Umbilical cord (tissue), 2 donors: Measurements from ENCODE around the gene RASD2. TPM values are rescaled to one million over a fixed set of nuclear protein-coding genes. Genes with fewer than 3 reads are reported as not detected.
"Not testable (repeated sequence)": the region's sequence is repeated elsewhere in the genome, so short reads cannot be mapped to it uniquely, and the experiment has no call there.

Source experiments
- DNase-seq: peaks from one replicate; pipeline ENCODE4 v3.0.0-alpha.2; 2015; ENCODE audit warnings: low spot score
- total RNA-seq: library from RNA; depleted of rRNA; stranded (reverse); fragments of >200 nt; gene quantifications from one replicate; pipeline ENCODE4 v1.2.3, GENCODE V29; 2014; ENCODE audit warnings: low replicate concordance; ENCODE audit not compliant: insufficient read depth

RASD2 gene, protein sequence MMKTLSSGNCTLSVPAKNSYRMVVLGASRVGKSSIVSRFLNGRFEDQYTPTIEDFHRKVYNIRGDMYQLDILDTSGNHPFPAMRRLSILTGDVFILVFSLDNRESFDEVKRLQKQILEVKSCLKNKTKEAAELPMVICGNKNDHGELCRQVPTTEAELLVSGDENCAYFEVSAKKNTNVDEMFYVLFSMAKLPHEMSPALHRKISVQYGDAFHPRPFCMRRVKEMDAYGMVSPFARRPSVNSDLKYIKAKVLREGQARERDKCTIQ
- not detected for total RNA-seq

DNA sequence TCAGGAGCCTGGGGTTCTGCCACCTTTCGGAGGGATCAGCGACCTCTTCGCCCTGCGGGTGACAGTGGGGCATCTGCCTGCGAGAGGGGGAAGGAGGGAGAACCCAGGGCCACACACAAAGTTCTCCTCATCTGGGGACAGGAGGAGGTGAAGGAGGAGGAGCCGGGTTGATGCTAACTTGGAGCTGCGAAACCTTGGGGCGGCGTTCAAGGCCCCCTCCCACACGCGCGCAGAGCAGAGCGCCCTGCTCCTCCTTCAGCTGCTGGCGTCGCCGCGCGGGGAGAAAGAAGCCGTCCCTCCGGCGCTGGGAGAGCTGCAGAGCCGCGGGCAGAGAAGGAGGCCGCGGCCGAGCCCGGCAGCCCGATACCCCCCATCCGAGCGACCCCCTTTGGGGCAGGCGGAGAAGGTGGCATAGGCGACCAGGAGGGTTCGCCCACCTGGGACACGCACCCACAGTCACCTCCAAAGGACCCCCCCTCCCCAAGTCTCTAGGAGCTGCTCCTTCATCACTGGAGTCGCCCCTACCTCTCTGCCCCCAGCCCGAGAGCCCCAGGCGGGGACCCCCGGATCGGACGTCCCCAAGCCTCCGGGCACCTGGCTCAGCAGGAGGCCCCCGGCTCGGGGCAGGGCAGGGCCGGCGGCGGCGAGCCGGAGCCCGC is at the start of gene RASD2:
Gene RASD2, plus strand, starts transcription at position 237 of the 659 bp plus-strand sequence. CDS start 5,979 bp downstream, outside the sequence.
- DNase-seq: no peak

DNA sequence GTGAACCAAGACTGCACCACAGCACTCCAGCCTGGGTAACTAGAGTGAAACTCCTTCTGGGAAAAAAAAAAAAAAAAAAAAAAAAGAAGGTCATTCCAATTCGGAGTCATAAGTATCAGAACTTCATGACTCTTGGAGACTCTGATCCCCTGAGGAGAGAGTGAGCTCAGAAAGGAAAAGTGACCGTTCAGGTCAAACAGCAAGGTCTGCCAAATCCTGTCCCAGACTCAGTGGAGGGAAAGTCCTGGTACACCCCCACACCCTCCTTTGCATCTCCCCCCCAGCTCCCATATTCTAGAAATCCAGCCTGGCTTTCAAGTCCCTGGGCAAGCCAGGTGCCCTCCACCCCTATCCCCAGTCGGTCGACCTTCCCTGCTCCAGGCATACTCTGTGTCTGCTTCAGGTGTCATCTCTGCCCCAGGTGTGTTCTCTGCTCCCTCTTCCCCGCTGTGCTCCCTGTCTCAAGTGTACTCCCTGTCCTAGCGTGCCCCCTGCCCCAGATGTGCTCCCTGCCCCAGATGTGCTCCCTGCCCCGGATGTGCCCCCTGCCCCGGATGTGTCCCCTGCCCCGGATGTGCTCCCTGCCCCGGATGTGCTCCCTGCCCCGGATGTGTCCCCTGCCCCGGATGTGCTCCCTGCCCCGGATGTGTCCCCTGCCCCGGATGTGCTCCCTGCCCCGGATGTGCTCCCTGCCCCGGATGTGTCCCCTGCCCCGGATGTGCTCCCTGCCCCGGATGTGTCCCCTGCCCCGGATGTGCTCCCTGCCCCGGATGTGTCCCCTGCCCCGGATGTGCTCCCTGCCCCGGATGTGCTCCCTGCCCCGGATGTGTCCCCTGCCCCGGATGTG is 49.3 kb upstream of the RASD2 start:
- DNase-seq: not testable (repeated sequence)

DNA sequence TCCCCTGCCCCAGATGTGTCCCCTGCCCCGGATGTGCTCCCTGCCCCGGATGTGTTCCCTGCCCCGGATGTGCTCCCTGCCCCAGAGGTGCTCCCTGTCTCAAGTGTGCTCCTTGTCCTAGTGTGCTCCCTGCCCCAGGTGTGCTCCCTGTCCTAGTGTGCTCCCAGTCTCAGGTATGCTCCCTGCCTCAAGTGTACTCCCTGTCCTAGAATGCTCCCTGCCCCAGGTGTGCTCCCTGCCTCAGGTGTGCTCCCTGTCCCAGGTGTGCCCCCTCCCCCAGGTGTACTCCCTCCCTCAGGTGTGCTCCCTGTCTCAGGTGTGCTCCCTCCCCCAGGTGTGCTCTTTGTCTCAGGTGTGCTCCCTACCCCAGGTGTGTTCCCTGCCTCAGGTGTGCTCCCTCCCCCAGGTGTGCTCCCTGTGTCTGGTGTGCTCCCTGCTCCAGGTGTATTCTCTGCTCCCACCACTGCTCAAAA is 48.7 kb upstream of the RASD2 start:
- no peak for DNase-seq

DNA sequence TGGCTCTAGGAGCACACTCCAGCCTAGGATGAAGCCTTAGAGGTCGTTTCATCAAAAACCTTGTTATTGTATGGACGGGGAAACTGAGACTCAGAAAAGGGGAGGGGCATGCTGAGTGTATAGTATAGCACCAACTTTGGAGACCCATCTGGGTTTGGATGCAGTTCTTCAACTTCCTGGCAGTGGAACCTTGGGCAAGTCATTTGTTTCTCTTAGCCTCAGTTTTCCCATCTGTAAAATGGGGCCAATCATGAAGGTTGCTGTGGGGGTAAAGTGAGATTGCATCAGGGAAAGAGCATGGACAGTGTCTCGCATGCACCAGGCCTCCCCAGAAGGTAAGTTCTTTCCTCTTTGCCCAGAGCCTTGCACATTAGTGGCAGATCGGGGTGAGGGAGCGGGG is 47.6 kb upstream of the RASD2 start:
- DNase-seq: no peak

DNA sequence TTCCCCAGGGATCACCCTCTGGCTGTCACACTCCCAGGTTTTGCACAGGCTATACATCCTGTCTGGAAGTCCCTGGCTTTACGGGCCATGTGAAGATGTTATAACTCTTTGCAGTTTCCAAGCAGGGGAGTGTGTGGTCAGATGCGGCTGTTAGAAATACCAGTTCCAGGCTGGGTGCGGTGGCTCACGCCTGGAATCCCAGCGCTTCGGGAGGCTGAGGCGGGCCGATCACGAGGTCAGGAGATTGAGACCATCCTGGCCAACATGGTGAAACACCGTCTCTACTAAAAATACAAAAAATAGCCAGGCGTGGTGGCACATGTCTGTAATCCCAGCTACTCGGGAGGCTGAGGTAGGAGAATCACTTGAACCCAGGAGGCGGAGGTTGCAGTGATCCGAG is 44.9 kb upstream of the RASD2 start:
- not testable (repeated sequence) for DNase-seq

DNA sequence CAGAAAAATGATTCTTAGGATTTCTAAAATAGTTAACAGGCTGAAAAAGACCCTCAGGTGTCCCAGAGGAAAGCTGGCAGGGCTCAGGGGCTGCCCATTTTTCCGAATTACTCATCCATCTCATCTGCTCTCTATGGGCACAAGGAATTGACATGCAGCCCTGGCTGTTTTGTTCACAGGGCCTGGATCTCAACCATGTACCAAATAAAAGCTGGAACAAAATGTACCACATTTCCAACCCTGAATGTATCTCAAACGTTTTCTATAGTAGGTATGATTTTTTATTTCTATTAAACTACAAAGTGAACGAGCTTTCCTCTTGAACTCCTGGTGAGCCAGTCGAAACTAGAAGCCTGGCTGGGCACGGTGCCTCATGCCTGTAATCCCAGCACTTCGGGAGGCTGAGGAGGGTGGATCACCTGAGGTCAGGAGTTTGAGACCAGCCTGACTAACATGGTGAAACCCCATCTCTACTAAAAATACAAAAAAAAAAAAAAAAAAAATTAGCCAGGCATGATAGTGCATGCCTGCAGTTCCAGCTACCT is 43.8 kb upstream of the RASD2 start:
- DNase-seq: no peak

DNA sequence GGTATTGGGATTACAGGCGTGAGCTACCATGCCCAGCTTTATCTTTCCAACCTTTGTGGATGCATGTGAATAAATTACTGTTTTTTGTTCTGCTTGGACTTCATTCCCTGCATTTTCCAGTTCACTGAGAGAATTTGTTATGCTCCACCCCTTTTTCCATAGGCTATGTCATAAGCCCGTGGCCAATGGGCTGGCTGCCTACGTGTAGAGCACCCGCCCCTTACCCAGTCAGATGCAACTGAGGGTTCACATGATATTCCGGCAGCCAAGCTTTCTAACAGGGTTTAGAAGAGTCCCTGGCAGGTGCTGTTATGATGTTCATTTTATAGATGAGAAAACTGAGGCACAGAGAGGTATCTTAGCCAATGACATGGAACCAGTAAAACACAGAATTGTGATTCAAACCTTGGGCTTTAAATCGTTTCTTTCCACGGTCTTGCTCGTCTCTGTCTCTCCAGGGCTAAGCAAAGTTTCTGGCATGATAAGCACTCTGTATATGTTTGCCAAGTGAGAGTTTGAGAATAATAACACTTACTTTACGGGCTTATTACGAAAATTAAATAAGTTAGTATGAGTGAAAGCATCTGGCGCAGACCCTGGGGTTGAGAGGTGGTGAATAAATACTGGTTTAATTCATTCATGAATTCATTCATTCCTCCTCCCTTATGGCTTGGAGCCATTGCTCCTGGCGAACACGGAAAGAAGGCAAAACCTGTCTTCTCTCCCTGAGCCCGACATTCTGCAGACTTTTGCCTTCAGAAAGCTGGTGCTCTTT is 42.4 kb upstream of the RASD2 start:
- no peak for DNase-seq

DNA sequence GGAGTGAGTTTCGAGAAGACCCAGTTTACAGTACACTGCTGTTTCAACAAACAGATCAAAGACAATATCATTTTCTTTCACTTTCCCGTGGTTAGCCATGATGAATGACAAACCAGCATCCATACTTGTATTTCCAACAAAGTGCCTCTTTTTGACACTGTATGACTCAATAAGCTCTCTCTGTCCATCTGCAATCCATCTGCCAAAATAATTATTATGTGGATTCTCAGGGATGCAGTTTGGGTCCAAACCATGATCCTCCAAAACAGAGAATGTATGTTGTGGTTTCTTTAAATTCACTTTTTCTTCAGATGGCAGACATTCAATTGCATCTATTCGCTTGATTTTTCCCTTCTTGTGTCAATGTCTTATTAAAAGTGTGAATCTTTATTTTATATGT is 37.8 kb upstream of the RASD2 start:
- no peak for DNase-seq

DNA sequence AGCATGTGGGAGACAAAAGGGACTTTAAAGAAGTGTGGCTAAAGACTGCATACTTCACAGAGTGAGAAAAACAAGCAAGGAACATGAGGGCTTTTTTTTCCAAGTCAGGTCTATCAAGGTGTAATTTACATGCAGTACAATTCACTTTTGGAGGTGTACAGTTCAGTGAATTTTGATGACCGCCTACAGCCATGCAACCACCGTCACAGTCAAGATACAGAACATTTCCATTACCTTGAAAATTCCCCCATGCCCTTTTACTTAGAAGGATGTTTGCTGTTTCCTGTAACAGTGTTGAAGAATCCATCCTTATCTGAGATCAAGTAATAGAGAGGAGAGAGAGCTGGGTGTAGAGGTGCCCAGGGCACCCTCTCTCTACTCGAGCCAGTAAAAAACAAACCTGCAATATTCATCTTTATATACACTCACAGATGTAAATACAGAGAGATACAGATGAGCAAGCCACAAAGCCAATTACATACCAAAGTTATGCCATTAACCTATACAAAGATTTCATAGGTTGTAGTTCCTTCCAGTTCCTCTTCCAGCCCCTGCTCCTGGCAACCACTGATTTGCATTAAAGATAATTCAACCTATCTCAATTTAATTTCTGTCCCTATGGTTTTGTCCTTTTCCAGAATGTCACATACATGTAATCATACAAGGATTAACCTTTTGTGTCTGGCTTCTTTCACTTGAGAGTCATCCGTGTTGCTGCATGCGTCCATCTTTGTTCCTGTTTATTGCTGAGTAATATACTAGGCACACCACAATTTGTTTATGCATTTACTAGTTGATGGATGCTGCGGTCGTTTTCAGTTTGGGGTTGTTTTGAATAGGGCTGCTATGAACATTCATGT is 35.0 kb upstream of the RASD2 start:
- DNase-seq: no peak

DNA sequence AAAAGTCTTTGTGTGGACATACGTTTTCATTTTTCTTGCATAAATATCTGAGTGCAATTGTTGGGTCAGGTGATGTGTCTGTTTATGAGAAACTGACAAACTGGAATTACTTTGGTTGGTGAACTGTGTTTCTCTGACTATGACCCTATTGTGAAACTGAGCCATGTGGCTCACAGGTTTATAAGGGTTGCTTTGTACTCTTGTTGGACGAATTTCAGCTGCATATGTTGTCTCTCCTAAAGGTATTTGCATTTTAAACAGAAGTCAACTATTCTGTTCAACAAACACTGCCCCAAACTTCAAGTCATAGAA is 34.4 kb upstream of the RASD2 start:
- DNase-seq: no peak

DNA sequence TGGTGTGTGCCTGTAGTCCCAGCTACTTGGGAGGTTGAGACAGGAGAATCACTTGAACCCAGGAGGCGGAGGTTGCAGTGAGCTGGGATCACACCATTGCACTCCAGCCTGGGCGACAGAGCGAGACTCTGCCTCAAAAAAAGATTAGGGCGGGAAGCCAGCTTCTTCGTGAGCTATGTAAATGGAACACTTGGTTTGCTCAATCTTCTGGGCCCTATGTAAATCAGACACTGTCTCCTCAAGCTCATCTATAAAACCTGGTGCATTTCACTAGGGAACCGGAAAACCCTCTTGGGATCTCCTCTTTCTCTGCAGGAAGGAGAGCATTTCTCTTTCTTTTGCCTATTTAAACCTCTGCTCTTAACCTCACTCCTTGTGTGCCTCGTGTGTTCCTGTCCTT is 32.8 kb upstream of the RASD2 start:
- not testable (repeated sequence) for DNase-seq

DNA sequence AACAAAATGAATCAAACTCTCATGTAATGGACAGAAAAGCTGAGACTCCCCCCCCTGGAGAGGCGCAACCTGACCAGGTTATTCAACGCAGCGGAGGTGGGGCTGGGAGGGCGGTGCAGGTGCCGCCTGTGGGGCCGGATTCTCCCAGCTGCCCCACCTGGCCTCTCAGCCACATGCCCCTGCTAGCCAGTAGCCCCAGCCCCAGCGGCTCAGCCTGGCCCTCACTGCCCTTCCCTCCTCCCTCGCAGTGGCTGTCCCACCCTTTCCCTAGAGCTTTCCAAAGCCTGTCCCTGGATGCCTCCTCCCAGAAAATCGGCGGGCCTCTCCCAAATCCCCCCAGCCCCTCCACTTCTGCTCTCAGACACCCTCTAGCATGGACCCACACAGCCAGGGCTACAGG is 31.2 kb upstream of the RASD2 start:
- DNase-seq: no peak

DNA sequence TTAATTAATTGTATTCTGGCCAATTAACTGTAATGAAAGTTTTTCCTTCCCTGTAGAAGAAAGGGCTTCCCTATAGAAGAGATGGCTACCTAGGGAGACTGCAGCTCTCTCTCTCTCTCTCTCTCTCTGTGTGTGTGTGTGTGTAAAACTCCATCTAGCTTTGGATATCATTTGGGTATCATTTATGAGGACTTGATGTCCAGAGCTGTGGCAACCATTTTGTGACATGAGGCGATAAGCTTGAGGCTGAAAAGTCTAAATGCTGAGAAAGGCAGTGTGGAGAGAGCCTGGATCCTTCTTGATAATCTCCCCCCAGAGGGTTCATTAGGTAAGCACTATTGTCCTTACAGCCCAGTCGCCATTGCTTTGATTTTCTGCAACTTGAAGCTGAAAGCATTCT is 30.7 kb upstream of the RASD2 start:
- DNase-seq: no peak

DNA sequence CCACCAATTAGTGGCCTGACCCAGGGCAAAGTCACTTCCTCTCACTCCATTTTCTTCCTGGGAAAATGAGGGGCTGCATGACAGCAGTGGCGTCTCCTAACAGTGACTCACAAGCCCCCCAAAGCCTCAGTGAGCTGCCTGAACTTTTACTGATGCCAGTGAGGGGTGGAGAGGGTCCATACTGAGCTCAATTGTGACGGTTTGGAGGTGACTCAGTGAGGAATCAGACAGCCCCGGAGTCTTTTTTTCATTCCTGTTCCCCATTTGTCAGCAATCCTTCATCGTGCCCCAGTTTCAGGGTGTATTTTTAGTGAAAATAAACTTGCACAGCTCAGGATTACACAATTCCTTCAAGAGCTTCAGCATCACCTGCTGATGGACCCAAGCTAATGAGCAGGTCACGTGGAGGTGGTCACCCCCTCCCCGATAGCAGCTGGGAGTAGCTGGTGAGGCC is 30.1 kb upstream of the RASD2 start:
- no peak for DNase-seq

DNA sequence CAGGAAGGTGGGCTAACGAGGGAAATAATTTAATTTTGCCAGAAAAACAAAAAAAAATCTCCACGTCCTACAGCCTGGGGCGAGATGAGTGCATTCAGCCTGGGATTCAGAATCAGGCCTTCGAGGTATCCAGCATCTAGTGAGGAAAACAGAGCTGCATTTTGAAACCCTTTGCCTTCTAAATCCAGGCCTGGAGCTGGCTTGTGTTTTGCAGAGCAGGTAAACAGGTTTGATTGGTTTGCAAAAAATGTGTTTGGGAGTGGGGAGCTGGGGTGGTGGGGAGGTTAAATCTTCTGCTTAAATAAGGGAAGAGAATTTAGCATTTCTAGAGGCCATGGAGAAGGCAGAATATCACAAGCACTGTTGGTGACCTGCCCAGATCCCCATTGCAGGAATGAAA is 29.7 kb upstream of the RASD2 start:
- DNase-seq: no peak

DNA sequence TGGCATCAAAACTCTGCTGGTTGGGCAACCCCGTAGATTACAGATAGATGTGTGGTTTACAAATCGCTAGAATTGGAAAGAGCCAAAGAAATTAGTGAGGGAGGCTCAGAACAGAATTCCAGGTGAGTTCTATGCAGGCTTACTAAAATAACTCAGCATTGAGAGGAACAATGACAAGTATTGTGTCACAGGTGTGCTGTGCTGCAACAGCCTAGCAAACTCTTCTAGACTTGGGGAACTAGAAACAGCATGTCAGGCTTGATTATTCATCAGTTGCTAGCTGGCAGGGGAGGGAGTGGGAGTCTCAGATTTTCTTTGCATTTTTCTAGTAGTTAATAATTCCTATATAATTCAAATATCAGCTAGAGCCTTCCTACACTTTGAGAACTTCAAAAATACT is 26.3 kb upstream of the RASD2 start:
- DNase-seq: no peak

DNA sequence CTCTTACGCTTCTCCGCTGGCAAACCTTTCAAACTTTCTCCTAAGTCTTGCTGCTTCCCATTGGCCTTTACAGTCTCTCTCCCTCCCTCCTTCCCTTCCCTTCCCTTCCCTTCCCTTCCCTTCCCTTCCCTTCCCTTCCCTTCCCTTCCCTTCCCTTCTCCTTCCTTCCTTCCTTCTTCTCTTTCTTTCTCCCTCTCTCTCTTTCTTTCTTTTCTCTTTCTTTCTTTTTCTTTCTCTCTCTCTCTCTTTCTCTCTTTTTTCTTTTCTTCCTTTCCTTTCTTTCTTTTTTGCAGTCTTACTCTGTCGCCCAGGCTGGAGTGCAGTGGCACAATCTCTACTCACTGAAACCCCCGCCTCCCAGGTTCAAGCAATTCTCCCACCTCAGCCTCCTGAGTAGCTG is 24.7 kb upstream of the RASD2 start:
- DNase-seq: not testable (repeated sequence)

DNA sequence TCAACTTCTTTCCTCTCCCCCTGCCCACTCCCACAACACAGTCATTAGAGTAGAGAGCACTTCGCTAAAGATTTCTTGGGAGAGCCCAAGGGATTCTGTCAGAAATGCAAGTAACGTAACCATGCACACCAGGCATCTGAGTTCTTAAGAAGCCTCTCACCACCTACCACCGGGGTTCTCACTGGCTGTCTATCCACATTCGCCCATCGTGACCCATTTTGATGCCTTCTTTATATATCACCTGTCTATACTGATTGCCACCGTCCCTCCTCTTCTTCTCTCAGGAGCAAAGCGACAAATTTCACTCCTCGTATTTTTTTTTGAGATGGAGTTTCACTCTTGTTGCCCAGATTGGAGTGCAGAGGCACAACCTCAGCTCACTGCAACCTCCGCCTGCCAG is 23.9 kb upstream of the RASD2 start:
- DNase-seq: no peak

DNA sequence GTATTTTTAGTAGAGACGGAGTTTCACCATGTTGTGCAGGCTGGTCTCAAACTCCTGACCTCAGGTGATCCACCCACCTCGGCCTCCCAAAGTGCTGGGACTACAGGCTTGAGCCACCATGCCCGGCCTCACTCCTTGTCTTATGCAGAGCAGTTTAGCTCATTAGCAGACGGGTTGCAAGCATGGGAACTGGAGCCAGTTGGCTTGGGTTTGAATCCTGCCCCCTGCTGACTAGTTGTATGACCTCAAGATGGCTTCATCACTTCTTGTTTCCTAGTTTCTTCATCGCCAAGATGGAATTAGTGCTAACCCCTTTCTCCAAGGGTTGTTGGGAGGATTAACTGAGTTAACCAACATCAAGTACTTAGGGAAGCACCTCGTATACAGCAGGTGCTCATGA is 23.4 kb upstream of the RASD2 start:
- no peak for DNase-seq

DNA sequence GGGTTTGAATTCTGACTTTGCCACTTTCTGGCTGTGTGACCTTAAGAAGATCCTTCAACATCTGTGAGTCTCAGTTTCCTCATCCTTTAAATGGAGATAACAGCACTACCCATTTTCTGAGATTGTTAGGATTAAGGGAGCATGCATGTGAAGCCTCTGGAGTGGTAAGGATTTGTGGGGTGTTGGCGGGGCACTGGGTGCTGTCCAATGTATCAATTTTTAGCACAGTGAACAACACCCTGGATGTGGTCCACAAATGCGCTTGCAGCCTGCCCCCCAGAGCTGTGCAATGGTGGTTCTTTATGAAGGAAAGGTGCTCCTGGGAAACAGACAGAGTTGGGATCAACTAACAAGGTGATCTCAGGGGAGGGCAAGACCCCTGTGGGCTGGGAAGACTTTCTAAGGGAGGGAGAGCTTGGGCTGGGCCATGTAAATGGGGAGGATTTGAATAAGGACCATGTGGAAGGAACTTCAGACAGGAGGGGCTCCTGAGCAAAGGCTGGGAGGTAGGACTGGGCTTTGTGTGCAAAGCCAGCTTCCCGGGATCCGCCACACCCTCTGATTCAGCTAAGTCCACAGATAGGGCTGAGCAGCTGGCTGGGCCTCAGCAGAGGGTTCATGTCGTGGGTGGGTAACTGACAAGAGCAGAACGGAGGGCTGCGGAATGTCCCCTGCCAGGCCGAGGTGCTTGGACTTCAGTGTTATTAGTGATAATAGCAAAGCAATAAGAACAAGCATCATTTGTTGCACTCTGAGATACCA is 22.7 kb upstream of the RASD2 start:
- peak; percentile 82 for DNase-seq
